Left lung (tissue), 10 donors: ENCODE data around the gene SLC35A1. TPM values are rescaled to one million over a fixed set of nuclear protein-coding genes. Genes with fewer than 3 reads are reported as not detected.

Experiments used
- ATAC-seq: fragments of 200-7000 bp; cut with Tn5 transposase; one replicate; pipeline ENCODE4 v1.9.1; 2020; ENCODE audit warnings: moderate library complexity
- DNase-seq, 4 donors: peaks; one replicate each; pipeline ENCODE4 v3.0.0-alpha.2; 2013 to 2020
- H3K27ac ChIP-seq, 2 donors: fragments of 200-600 bp; sonication (generic) in 1 of 2; one replicate each; pipeline versions ENCODE4 v1.5.0 to v1.8.0; 2020 to 2021
- H3K27me3 ChIP-seq, 2 donors: fragments of 200-600 bp; sonication (generic) in 1 of 2; one replicate each; pipeline versions ENCODE4 v1.5.0 to v1.8.0; 2020 to 2021
- H3K36me3 ChIP-seq, 2 donors: fragments of 200-600 bp; sonication (generic) in 1 of 2; one replicate each; pipeline versions ENCODE4 v1.5.0 to v1.8.0; 2020 to 2021
- H3K4me1 ChIP-seq, 2 donors: fragments of 200-600 bp; one replicate each; pipeline ENCODE4 v1.8.0; 2021
- H3K4me3 ChIP-seq, 2 donors: fragments of 200-600 bp; sonication (generic) in 1 of 2; one replicate each; pipeline versions ENCODE4 v1.5.0 to v1.8.0; 2020 to 2021; ENCODE audit warnings: mild to moderate bottlenecking in 1 of 2
- H3K9me3 ChIP-seq, 2 donors: fragments of 200-600 bp; sonication (generic) in 1 of 2; one replicate each; pipeline versions ENCODE4 v1.5.0 to v1.8.0; 2020 to 2021
- CTCF ChIP-seq, 2 donors: fragments of 200-600 bp; sonication (generic) in 1 of 2; IDR thresholded peaks; one replicate each; pipeline versions ENCODE4 v1.5.0 to v1.8.0; 2021; ENCODE audit warnings: antibody characterized with exemption in 2 of 2
- intact Hi-C, 2 donors: fragments of 100-400 bp; cut with DNase I; formaldehyde crosslinking; loops; one replicate each; pipeline versions ENCODE4 v1.11.2 to v1.14.2; 2022
- polyA plus RNA-seq, 6 donors: library from polyadenylated mRNA; unstranded; fragments of 120-200 nt; gene quantifications; one replicate each; pipeline ENCODE4 v1.2.1, GENCODE V29; 2013; ENCODE audit not compliant: insufficient read length in 6 of 6
- total RNA-seq, 2 donors: library from RNA; stranded (reverse); fragmentation: NEBNext Ultra II Directional; extraction: Animal tissue kit (Norgen Biotek cat#: 25700); gene quantifications; one replicate each; pipeline ENCODE4 v1.2.1, GENCODE V29; 2021
- donor health status: DM: no; HTN: yes; CAD: no.
- donor health status: DM: no; HTN: no; CAD: no.

Gene SLC35A1
- total and polyA plus RNA-seq, 8 donors, result 32.0 to 64.1 (median 54.4) TPM

GRCh38 chr6:87504441-87504840 is 31.7 kb downstream of the SLC35A1 start:
- DNase-seq (peak in 2 of 4 donors; percentile 28 to 30), ATAC-seq (no peak)
- peaks cover 0 to 82% of the 10 kb centered on the region in 2 donors for H3K36me3 ChIP-seq

GRCh38 chr6:87514831-87515230 is 42.1 kb downstream of the SLC35A1 start:
- ATAC-seq (no peak), DNase-seq (no peak)
- Histone ChIP-seq H3K27ac (no peak overlapping the region), H3K36me3 (peaks cover 0 to 98% of the 10 kb centered on the region in 2 donors), H3K4me1 (no peaks in the 10 kb centered on the region), H3K4me3 (no peak overlapping the region), H3K9me3 (no peaks in the 10 kb centered on the region), H3K27me3 (no peaks in the 10 kb centered on the region)
- intact Hi-C loops, result no loop called here
- TF ChIP-seq CTCF (IDR thresholded peaks at IDR 0.05), result no peak

More at GRCh38 chr6:87504441-87504840, 31.7 kb downstream of the SLC35A1 start:
- intact Hi-C loops, result no loop called here
- Histone ChIP-seq H3K9me3 (no peaks in the 10 kb centered on the region), H3K4me3 (no peak overlapping the region), H3K27me3 (no peaks in the 10 kb centered on the region), H3K4me1 (no peaks in the 10 kb centered on the region), H3K27ac (no peak overlapping the region)
- no peak for TF ChIP-seq CTCF (IDR thresholded peaks at IDR 0.05)

GRCh38 chr6:87518453-87518852 is 45.7 kb downstream of the SLC35A1 start:
- TF ChIP-seq CTCF (IDR thresholded peaks at IDR 0.05), result no peak
- H3K27me3 ChIP-seq, result no peaks in the 10 kb centered on the region
- DNase-seq, result no peak
- no peak overlapping the region for H3K4me3 ChIP-seq
- ATAC-seq, result no peak
- no peaks in the 10 kb centered on the region for H3K9me3 ChIP-seq
- H3K27ac ChIP-seq, result no peak overlapping the region
- H3K36me3 ChIP-seq, result peaks cover 0 to 73% of the 10 kb centered on the region in 2 donors
- intact Hi-C loops, result no loop called here
- H3K4me1 ChIP-seq, result no peaks in the 10 kb centered on the region

DNA sequence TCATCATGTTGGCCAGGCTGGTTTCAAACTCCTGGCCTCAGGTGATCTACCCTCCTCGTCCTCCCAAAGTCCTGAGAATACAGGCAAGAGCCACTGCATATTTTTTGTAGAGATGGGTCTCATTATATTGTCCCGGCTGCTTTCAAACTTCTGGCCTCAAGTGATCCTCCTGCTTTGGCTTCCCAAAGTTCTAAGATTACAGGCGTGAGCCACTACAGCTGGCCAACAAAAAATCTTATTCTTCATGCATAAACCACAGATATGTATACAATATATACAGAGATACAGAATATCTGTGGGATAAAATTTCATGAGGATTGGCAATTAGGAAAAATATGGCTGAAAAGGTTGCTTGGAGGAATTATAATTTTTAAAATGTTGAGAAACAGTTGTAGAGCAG is 49.9 kb downstream of the SLC35A1 start:
- TF ChIP-seq CTCF (IDR thresholded peaks at IDR 0.05), result no peak
- Histone ChIP-seq H3K4me1 (no peaks in the 10 kb centered on the region), H3K36me3 (peaks cover 0 to 59% of the 10 kb centered on the region in 2 donors), H3K27me3 (no peaks in the 10 kb centered on the region), H3K27ac (no peak overlapping the region), H3K9me3 (no peaks in the 10 kb centered on the region), H3K4me3 (no peak overlapping the region)
- DNase-seq (no peak), ATAC-seq (no peak)
- intact Hi-C loops, result no loop called here

DNA sequence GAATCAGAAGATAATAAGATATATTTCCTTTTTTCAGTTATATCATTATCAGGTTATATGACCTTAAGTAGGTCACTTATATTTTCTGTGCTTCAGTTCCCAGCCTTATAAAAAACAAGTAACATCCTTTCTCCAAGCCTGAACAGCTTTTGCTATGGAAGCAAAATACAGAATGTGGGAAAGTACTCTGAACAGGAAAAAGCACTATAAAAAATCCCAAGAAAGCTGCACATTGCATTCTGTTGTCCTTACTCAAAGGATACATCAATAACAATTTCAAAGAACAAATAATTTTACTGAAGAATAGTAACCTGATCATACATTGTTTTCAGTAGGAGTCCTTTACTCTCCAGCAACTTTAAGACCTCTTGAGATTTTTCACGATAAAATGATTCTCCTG is 56.4 kb downstream of the SLC35A1 start:
- ATAC-seq, result no peak
- TF ChIP-seq CTCF (IDR thresholded peaks at IDR 0.05), result no peak
- intact Hi-C loops, result no loop called here
- H3K27ac ChIP-seq, result no peak overlapping the region
- no peaks in the 10 kb centered on the region for H3K27me3 ChIP-seq
- H3K9me3 ChIP-seq, result no peaks in the 10 kb centered on the region
- peaks cover 0 to 44% of the 10 kb centered on the region in 2 donors for H3K36me3 ChIP-seq
- no peak overlapping the region for H3K4me3 ChIP-seq
- H3K4me1 ChIP-seq, result no peaks in the 10 kb centered on the region
- no peak for DNase-seq
